Measurements from ENCODE around the gene RNH1.

Gene RNH1

GRCh38 chr11:484616-485015, 22.4 kb downstream of the RNH1 start:
- no peak for TF ChIP-seq EZH2phosphoT487 (conservative IDR thresholded peaks at IDR 0.05; ENCODE audit: low read length)
- TF ChIP-seq CTCF (IDR thresholded peaks at IDR 0.05; ENCODE audit: insufficient read depth, low read length, poor library complexity, severe bottlenecking): no peak
- no peak overlapping the region for H3K4me3 ChIP-seq (ENCODE audit: insufficient read depth, low read length, poor library complexity, severe bottlenecking)
- H3K9me3 ChIP-seq (ENCODE audit: insufficient read depth, low read length): no peaks in the 10 kb centered on the region

GRCh38 chr11:479311-479710, 27.7 kb downstream of the RNH1 start:
- Histone ChIP-seq H2AFZ (ENCODE audit: low read depth, low read length, severe bottlenecking) (no peak overlapping the region), H3K4me2 (ENCODE audit: low read depth, low read length, poor library complexity, severe bottlenecking) (no peak overlapping the region), H4K20me1 (ENCODE audit: low read depth, low read length) (no peaks in the 10 kb centered on the region), H3K9ac (ENCODE audit: low read length) (no peak overlapping the region), H3K79me2 (ENCODE audit: insufficient read depth, low read length) (no peaks in the 10 kb centered on the region), H3K27ac (ENCODE audit: low read depth, low read length) (no peak overlapping the region), H3K9me3 (ENCODE audit: insufficient read depth, low read length) (no peaks in the 10 kb centered on the region), H3K4me3 (ENCODE audit: insufficient read depth, low read length, poor library complexity, severe bottlenecking) (no peak overlapping the region), H3K9me2 (replicated peaks; ENCODE audit: insufficient read depth, low read length) (no peaks in the 10 kb centered on the region), H3F3A (ENCODE audit: insufficient read depth) (no peaks in the 10 kb centered on the region), H3K27me3 (ENCODE audit: low read length) (no peaks in the 10 kb centered on the region), H3K36me3 (ENCODE audit: low read length) (no peaks in the 10 kb centered on the region)
- TF ChIP-seq EZH2phosphoT487 (conservative IDR thresholded peaks at IDR 0.05; ENCODE audit: low read length): no peak
- no peak for TF ChIP-seq CTCF (IDR thresholded peaks at IDR 0.05; ENCODE audit: insufficient read depth, low read length, poor library complexity, severe bottlenecking)

More at GRCh38 chr11:484616-485015, 22.4 kb downstream of the RNH1 start:
- Histone ChIP-seq H3K4me2 (ENCODE audit: low read depth, low read length, poor library complexity, severe bottlenecking) (no peak overlapping the region), H3K27me3 (ENCODE audit: low read length) (no peaks in the 10 kb centered on the region), H4K20me1 (ENCODE audit: low read depth, low read length) (no peaks in the 10 kb centered on the region), H3K9ac (ENCODE audit: low read length) (no peak overlapping the region), H3K9me2 (replicated peaks; ENCODE audit: insufficient read depth, low read length) (no peaks in the 10 kb centered on the region), H2AFZ (ENCODE audit: low read depth, low read length, severe bottlenecking) (no peak overlapping the region), H3K27ac (ENCODE audit: low read depth, low read length) (no peak overlapping the region), H3K36me3 (ENCODE audit: low read length) (no peaks in the 10 kb centered on the region), H3K79me2 (ENCODE audit: insufficient read depth, low read length) (no peaks in the 10 kb centered on the region), H3F3A (ENCODE audit: insufficient read depth) (no peaks in the 10 kb centered on the region)

- H3K4me3 ChIP-seq (ENCODE audit: insufficient read depth, low read length, poor library complexity, severe bottlenecking): no peak overlapping the region
- no peaks in the 10 kb centered on the region for H4K20me1 ChIP-seq (ENCODE audit: low read depth, low read length)
- H2AFZ ChIP-seq (ENCODE audit: low read depth, low read length, severe bottlenecking): no peak overlapping the region
- H3K9me3 ChIP-seq (ENCODE audit: insufficient read depth, low read length): no peaks in the 10 kb centered on the region
- no peak overlapping the region for H3K9ac ChIP-seq (ENCODE audit: low read length)
- H3K27ac ChIP-seq (ENCODE audit: low read depth, low read length): no peak overlapping the region
- no peaks in the 10 kb centered on the region for H3K36me3 ChIP-seq (ENCODE audit: low read length)
- no peaks in the 10 kb centered on the region for H3K9me2 ChIP-seq (replicated peaks; ENCODE audit: insufficient read depth, low read length)
- TF ChIP-seq EZH2phosphoT487 (conservative IDR thresholded peaks at IDR 0.05; ENCODE audit: low read length): no peak
- no peak for TF ChIP-seq CTCF (IDR thresholded peaks at IDR 0.05; ENCODE audit: insufficient read depth, low read length, poor library complexity, severe bottlenecking)
- H3K79me2 ChIP-seq (ENCODE audit: insufficient read depth, low read length): no peaks in the 10 kb centered on the region
- no peaks in the 10 kb centered on the region for H3K27me3 ChIP-seq (ENCODE audit: low read length)
- H3F3A ChIP-seq (ENCODE audit: insufficient read depth): no peaks in the 10 kb centered on the region
- H3K4me2 ChIP-seq (ENCODE audit: low read depth, low read length, poor library complexity, severe bottlenecking): no peak overlapping the region
Measured at GRCh38 chr11:477052-477715, 29.9 kb downstream of the RNH1 start.
